Measurements from ENCODE around the gene STRBP. TPM values are rescaled to one million over a fixed set of nuclear protein-coding genes. Genes with fewer than 3 reads are reported as not detected.

Gene STRBP
- total RNA-seq, 1 donor from 2014 or later = 65.9 TPM

GRCh38 chr9:123129423-123129822 lies 139.0 kb downstream of the STRBP start:
- no peak for TF ChIP-seq CTCF (IDR thresholded peaks at IDR 0.05; ENCODE audit: unreplicated experiment)
- peaks cover 20% of the 10 kb centered on the region for H3K36me3 Mint-ChIP-seq
- no peak overlapping the region for H3K4me3 Mint-ChIP-seq
- H3K4me1 Mint-ChIP-seq = no peaks in the 10 kb centered on the region
- H3K9me3 Mint-ChIP-seq = no peaks in the 10 kb centered on the region
- H3K27ac Mint-ChIP-seq = no peak overlapping the region
- no peaks in the 10 kb centered on the region for H3K27me3 Mint-ChIP-seq (ENCODE audit: low read depth)
- no peak for DNase-seq (ENCODE audit: low spot score in 2 of 2, unreplicated experiment in 2 of 2)

GRCh38 chr9:123128591-123128990 lies 139.8 kb downstream of the STRBP start:
- no peaks in the 10 kb centered on the region for H3K27me3 Mint-ChIP-seq (ENCODE audit: low read depth)
- H3K9me3 Mint-ChIP-seq = no peaks in the 10 kb centered on the region
- peaks cover 17% of the 10 kb centered on the region for H3K36me3 Mint-ChIP-seq
- H3K27ac Mint-ChIP-seq = no peak overlapping the region
- DNase-seq (ENCODE audit: low spot score in 2 of 2, unreplicated experiment in 2 of 2) = no peak
- no peak overlapping the region for H3K4me3 Mint-ChIP-seq
- no peak for TF ChIP-seq CTCF (IDR thresholded peaks at IDR 0.05; ENCODE audit: unreplicated experiment)
- no peaks in the 10 kb centered on the region for H3K4me1 Mint-ChIP-seq

- Mint-ChIP-seq H3K36me3 (peaks cover 17% of the 10 kb centered on the region), H3K27me3 (ENCODE audit: low read depth) (no peaks in the 10 kb centered on the region), H3K4me1 (peaks cover 7% of the 10 kb centered on the region), H3K4me3 (no peak overlapping the region), H3K9me3 (no peaks in the 10 kb centered on the region), H3K27ac (no peak overlapping the region)
- DNase-seq (ENCODE audit: low spot score in 2 of 2, unreplicated experiment in 2 of 2) = no peak
- TF ChIP-seq CTCF (IDR thresholded peaks at IDR 0.05; ENCODE audit: unreplicated experiment) = no peak
Measured at GRCh38 chr9:123127512-123128075, 140.8 kb downstream of the STRBP start.

- Mint-ChIP-seq H3K36me3 (peaks cover 3% of the 10 kb centered on the region), H3K4me3 (no peak overlapping the region), H3K9me3 (no peaks in the 10 kb centered on the region), H3K27ac (no peak overlapping the region), H3K4me1 (peaks cover 20% of the 10 kb centered on the region), H3K27me3 (ENCODE audit: low read depth) (no peaks in the 10 kb centered on the region)
- TF ChIP-seq CTCF (IDR thresholded peaks at IDR 0.05; ENCODE audit: unreplicated experiment) = no peak
- no peak for DNase-seq (ENCODE audit: low spot score in 2 of 2, unreplicated experiment in 2 of 2)
Measured at GRCh38 chr9:123121457-123121856, 146.9 kb downstream of the STRBP start.

- DNase-seq (ENCODE audit: low spot score in 2 of 2, unreplicated experiment in 2 of 2) = no peak
- no peak overlapping the region for H3K4me3 Mint-ChIP-seq
- no peaks in the 10 kb centered on the region for H3K27me3 Mint-ChIP-seq (ENCODE audit: low read depth)
- no peak for TF ChIP-seq CTCF (IDR thresholded peaks at IDR 0.05; ENCODE audit: unreplicated experiment)
- peak overlapping the region; percentile 21 for H3K27ac Mint-ChIP-seq
- H3K36me3 Mint-ChIP-seq = peaks cover 5% of the 10 kb centered on the region
- no peaks in the 10 kb centered on the region for H3K9me3 Mint-ChIP-seq
- peaks cover 20% of the 10 kb centered on the region for H3K4me1 Mint-ChIP-seq
Measured at GRCh38 chr9:123120953-123121352, 147.4 kb downstream of the STRBP start.

- Mint-ChIP-seq H3K4me3 (no peak overlapping the region), H3K27ac (no peak overlapping the region), H3K27me3 (ENCODE audit: low read depth) (no peaks in the 10 kb centered on the region), H3K9me3 (no peaks in the 10 kb centered on the region), H3K4me1 (peaks cover 20% of the 10 kb centered on the region), H3K36me3 (peaks cover 13% of the 10 kb centered on the region)
- TF ChIP-seq CTCF (IDR thresholded peaks at IDR 0.05; ENCODE audit: unreplicated experiment) = no peak
- DNase-seq (ENCODE audit: low spot score in 2 of 2, unreplicated experiment in 2 of 2) = no peak
Measured at GRCh38 chr9:123120131-123120530, 148.3 kb downstream of the STRBP start.
